Measurements from ENCODE around the gene DLG2. TPM values are rescaled to one million over a fixed set of nuclear protein-coding genes. Genes with fewer than 3 reads are reported as not detected.
A peak's percentile ranks its signal among the peaks of the same experiment; 100 is the strongest.
"Not testable (repeated sequence)": the region's sequence is repeated elsewhere in the genome, so short reads cannot be mapped to it uniquely, and the experiment has no call there.

DLG2 gene
- total RNA-seq, 1 donor from 2014 or later: 0.40 TPM

DNA sequence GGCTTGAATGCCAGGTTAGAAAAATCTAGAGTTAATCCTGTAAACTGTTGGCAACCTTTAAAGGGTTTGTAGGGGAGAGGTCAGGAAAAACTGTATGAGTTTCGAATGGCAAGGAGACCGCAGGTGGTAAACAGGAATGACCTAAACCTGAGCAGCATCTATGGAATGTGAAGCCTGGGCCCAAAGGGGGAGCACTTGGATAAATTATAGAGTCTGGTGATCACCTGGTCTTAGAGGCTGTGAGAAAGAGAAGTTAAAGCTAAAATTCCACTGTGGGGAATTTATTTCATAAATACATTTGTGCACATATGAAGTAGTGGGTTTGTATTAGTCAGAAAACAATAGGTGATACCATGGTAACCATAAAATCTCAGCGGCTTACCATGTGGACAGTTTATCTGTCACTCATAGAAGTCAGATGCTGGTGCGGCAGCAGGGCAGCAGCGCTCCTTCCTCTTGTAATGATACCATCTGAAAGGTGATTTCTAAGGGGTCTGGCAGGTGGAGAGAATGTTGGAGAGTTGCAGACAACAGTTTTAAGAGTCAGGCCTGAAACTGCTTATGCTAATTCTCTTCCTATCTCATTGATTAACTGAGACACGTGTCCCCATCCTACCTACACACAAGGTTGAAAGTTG lies 1236.6 kb downstream of the DLG2 start:
- no peak for DNase-seq (ENCODE audit: low read depth in 2 of 2)

DNA sequence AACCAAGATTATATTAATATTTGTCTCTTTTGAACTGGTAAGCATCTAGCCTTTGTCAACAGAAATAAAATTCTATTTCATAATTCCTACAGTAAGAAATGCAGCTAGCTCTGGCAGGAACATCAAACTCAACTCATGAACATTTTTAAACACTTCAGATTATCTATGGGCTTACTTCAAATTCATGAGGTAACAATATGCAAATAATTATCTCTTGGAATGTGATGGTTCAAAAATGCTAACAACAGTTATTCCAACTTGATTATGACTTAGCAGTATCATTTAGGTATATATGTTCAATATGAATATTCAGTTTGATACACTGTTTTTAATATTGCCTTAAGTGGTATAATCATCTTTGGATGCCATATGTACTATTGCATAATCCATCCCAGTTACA lies 1237.4 kb downstream of the DLG2 start:
- no peak for DNase-seq (ENCODE audit: low read depth in 2 of 2)

DNA sequence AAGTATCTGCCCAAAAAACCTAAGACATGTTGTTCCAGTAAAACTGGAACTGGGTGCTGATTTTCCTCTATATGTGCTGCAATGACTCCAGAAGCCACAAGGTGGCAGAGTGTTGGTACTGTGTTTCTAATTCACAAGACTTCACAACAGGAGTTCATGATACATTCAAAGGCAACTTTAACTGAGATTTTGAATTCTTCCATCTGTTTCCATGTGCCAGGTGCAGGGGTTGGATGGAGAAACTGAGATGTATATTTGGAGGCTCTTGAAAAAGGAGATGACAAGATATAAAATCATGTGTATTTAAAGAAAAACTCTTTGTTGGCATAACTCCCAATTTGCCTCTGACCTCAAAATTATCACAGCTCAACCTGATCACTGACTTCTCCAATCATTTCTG lies 1242.4 kb downstream of the DLG2 start:
- peak; percentile 35 to 53 for DNase-seq (ENCODE audit: low read depth in 2 of 2)

DNA sequence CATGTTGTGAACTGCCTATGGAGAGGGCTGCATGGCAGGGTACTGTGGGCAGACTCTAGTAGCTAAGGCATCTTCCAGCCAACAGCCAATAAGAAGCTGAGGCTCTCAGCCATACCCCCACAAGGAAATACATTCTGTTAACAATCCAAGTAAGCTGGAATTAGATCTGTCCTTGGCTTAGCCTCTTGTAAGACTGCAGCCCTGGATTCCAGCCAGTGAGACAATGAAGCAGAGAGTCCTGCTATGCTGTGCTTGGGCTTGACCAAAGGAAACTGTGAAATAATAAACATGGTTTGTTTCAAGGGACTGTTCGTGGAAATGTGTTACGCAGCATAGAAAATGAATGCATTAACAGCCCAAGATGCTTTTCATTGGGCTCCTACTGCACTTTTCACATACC lies 1243.6 kb downstream of the DLG2 start:
- no peak for DNase-seq (ENCODE audit: low read depth in 2 of 2)

DNA sequence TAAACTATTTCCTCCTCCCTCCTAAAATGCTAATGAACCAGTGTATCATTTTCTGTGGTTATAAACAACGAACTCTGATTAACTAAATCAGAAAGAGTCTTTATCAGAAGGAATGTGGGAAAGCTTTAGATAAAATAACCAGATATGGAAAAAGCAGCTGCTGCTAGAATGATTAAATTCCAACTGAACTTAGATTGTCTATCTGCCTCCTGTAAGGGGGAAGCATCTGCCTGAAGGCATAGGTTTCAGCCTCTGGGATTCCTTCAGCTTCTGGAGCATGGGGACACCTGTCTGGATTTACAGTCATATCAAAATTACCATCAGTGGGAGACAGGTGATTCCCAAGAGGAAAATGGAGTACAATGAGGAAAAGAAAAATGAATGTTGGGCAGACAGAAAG lies 1245.5 kb downstream of the DLG2 start:
- no peak for DNase-seq (ENCODE audit: low read depth in 2 of 2)

DNA sequence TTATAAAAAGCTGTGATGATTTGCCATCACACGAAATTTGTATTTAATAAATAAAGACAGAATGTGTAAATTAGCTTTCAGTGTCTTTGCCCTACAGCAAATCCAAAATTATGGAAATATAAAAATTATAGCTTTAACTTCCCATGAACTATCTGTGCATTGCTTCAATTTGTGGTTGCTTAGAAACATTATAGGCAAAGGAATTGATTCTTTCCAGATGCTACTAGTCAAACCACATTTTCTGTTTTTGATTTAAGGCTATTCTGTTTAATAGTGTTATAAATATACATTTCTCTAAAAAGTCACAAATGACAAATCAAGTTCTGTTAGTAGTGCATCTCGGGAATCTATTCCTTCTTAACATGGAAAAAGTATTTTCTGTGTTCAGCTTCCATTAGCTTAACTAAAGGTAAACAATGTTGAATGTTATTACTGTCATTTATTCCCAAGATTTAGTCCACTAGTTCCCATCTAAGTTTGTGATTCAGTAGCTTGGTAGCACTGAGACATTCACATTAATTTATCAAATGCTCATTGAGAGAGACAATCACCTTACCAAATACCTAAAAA lies 1254.7 kb downstream of the DLG2 start:
- no peak for DNase-seq (ENCODE audit: low read depth in 2 of 2)

DNA sequence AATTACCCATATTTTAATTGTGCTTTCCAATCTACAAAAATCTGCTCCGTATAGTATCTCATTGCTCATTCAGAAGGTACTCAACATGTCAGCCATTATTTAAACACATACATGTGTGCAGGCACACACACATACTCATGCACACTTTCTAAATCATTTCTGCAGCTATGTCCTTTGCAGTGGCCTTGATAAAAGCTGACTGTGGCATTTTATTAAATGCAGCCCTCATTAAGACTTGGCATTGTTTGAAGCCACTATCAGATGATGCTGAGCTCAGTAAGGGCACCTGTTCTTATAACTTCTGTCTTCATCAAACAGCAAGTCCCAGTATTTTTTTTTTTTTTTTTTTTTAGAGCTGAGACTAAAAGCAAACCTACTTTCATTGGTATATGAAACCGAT lies 1269.1 kb downstream of the DLG2 start:
- no peak for DNase-seq (ENCODE audit: low read depth in 2 of 2)

DNA sequence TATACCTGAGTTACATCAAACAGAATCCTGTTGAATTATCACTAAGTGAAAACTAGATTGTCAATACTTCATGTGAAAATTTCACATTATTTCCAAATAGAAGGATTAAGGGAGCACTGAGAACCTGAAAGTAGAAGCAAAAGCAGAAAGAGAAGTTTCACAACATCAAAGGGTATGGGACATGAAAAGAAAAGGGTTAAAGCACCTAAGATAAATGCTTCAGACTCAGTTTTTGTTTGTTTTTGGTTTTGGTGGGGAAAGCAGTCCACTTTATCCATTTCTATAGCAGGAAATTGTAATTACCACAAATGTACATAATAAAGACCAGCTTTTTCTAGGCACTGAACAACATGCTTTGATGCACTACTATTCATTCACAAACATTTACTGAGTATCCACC lies 1271.2 kb downstream of the DLG2 start:
- no peak for DNase-seq (ENCODE audit: low read depth in 2 of 2)

DNA sequence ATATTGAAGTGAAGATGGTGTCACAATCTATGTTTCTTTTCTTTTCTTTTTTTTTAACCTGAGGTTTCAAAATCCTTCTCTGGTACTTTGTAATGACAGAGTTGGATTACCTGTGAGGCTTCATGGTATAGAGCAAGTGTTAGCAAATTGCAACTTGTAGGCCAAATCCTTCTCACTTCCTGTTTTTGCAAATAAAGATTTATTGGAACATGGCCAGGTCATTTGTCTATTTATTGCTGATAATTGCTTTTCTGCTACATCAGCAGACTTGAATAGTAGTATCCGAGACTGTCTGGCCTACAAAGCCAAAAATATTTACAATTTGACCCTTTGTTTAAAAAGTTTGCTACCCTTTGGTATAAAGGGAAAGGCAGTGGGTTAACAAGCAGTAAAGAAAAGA lies 1281.5 kb downstream of the DLG2 start:
- no peak for DNase-seq (ENCODE audit: low read depth in 2 of 2)

DNA sequence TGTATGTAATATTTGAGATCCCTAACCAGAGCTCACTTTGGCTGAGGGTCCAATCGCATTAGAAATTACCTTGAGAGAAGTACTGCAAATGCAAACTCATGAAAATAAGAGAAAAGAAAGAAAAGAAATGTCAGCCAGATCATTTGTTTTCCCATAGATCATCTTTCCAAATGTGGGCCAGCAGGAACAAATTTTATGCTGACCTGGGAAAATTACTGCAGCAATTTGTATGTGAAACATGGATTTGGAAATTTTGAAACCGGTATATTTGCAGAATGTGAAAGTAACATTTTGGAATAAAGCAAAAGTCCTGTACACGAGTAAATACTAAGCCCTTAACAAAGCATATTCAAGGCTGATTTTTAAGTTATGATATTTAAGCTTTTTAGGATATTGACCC lies 1282.1 kb downstream of the DLG2 start:
- DNase-seq (ENCODE audit: low read depth in 2 of 2): no peak

DNA sequence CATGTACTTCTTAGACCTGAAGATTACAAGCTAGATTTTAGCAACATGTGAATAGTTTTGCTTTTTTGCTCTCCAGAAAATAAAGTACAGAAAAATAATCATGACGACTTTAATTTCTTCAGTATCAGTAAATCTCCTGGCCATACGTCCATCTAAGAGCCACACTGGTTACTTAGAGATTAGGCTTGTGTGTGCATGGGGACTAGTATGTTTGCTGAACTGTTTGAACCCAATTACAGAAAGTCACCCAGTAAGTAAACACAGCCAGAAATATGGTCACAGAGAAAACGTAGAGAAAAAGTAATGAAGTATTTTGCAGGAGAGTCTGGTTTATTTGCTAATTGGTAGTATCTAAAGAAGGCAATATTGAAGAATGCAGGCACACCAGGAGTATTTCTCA lies 1287.3 kb downstream of the DLG2 start:
- DNase-seq (ENCODE audit: low read depth in 2 of 2): no peak

DNA sequence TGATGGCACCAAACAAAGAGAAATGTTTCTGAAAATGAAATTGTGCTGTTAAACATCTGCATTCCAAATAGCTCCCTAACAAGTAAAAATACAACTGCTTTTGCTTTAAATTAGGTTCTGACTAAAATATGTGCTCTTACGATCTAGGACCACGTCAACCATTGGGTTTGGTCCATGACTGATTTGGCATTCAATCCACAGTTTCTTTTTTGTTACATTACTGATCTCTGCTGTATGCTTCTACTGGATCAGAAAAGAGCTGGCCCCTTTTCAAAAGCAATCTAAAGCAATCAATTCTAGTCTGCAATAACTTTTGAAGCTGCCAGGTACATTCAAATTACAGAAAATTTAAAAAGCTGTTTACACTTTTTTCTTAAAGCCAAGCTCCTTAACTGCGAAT lies 1293.9 kb downstream of the DLG2 start:
- DNase-seq (ENCODE audit: low read depth in 2 of 2): no peak

DNA sequence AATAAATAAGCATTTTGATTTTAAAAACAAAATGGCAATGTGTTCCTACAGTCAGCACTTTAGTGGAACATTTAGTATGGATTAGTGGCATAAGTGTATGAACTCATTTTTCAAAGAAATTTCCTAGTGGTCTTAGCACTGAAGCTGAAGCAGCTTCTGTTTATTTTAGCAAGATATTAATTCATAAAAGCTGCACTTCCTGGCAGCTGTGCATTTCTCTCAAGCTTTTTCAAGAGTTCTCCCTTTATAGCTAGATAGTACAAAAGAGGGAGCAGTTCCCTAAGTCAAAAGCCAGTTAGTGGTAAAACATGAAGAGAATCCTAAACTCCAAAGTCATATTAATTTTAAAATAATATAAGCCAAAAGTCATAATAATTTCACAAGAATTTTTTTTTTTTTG lies 1304.9 kb downstream of the DLG2 start:
- DNase-seq (ENCODE audit: low read depth in 2 of 2): no peak

DNA sequence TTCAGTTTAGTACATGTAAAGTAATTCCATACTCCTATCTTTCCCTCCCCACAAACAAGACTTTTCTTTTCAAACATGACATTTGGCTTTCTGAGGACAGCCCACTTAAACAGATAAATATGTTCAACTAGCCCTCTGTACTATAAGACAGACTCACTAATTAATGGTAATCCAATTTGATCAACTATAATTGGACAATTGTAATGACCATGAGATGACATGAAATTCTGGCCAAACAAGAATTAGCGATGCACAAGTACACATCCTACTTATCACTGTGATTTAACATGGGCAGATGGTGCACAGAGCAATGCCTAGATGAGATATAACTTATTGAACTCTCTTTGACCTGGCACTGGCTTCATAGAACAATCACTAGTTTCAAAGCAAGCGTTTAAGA lies 1307.3 kb downstream of the DLG2 start:
- no peak for DNase-seq (ENCODE audit: low read depth in 2 of 2)

DNA sequence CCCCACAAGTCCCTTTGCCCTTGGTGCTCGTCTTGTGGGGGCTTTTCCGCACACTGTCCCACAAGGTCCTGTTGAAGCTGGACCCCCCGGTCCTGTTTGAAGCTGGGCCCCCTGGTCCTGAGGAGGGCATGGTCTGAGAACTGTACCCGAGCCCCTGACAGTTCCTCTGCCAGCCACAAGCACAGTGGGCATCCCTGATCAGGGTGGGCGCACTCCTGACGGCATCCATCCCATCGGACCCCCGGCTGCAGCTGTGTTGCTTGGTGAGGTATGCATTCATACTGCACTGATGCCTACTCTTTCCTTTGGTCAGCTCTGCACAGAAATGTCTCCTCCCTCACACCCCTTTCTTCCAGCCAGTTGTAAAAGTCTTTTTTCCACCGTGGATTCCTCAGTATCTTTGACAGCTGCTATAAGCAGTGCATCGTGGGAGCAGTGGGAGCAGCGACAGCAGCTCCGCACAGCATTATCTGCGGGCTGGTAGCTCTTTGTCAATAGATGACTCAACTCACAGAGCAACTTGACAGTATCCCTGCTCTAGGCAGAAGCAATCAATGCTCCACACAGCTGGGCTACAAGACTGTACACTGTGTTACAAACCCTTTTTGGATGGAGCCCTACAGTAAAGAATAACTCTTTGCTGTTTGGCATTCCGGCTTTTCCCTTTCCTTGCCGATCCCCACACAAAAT lies 1310.1 kb downstream of the DLG2 start:
- no peak for DNase-seq (ENCODE audit: low read depth in 2 of 2)

DNA sequence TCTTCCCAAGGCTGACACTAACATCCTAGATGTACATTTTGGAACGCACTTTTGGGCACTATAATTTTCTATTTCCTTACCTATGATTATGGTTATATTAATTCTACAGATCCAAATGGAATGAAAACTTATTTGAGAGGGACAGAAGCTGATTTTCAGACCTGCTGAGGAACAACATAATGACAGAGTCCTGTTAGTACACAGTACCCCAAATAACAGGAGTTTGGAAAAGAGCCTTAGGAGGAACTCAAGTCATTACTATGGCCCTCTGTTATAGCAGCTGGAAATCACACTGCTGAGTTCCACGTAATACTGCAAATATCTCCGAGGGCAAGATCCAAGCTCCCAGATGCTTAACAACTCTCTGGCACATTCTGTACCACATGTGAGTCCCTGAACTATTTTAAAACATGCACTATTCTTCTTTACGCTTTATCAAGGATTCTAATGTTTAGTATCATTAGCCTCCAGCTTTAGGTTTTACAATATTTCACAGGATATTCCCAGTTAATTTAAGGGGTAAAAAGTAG lies 1313.2 kb downstream of the DLG2 start:
- no peak for DNase-seq (ENCODE audit: low read depth in 2 of 2)

DNA sequence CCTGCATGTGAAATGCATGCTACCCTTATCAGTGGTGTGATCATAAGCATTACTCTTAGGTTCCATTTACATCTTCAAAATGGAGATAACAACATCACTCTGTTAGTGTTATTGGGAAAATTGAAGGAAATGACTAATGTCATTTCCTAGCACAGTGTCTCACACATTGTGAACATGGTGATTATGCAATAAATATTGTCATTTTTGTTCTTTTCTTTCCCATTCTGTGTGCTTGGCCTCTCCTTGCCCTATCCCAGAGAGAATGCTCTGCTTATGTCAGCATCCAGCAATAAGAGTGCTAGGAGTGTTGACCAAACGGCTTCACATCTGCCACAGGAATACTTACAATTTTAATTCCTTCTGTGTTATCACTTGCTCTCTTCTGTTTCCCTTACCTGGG lies 1316.9 kb downstream of the DLG2 start:
- peak; percentile 31 to 46 for DNase-seq (ENCODE audit: low read depth in 2 of 2)

DNA sequence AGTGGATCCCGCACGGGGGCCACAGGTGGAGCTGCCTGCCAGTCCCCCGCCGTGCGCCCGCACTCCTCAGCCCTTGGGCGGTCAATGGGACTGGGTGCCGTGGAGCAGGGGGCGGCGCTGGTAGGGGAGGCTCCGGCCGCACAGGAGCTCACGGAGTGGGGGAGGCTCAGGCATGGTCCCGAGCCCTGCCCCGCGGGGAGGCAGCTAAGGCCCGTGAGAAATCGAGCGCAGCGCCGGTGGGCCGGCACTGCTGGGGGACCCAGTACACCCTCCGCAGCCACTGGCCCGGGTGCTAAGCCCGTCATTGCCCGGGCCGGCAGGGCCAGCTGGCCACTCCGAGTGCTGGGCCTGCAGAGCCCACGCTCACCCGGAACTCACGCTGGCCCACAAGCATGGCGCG lies 1318.7 kb downstream of the DLG2 start:
- not testable (repeated sequence) for DNase-seq (ENCODE audit: low read depth in 2 of 2)

DNA sequence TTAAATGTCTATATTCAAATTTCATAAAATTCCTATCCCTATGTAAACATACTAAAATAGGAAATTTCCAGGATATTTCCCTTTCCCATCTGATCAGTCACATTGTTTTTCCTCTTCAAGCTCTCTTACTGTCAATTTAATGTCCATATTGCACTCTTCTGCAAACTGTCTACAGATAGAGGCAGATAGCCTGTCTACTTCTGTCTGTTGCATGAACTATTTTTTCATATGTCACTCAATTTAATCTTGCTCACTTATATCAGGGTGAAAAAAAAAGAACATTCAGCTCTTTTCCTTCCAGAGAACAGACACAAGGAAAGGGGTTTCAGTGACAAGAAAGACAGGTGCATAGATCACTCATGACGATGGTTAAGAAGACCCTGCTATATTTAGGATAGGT lies 1327.1 kb downstream of the DLG2 start:
- no peak for DNase-seq (ENCODE audit: low read depth in 2 of 2)

DNA sequence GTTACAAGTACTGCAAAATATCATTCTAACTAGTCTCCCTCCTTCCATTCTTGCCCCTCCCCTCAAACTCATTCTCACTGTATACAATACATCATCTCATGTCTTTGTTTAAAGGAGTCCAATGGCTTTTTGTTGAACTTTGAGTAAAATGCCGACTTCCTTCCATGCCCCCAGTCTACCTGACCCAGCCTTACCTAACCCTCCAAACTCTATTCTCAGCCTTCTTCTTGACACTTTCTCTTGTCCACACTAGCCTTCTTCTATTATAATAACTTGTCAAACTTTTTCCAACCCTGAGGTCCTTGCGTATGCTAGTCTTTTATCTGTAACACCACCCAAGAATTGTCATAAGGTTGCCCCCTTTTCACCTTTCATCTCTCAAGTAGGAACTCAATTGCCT lies 1329.6 kb downstream of the DLG2 start:
- no peak for DNase-seq (ENCODE audit: low read depth in 2 of 2)

DNA sequence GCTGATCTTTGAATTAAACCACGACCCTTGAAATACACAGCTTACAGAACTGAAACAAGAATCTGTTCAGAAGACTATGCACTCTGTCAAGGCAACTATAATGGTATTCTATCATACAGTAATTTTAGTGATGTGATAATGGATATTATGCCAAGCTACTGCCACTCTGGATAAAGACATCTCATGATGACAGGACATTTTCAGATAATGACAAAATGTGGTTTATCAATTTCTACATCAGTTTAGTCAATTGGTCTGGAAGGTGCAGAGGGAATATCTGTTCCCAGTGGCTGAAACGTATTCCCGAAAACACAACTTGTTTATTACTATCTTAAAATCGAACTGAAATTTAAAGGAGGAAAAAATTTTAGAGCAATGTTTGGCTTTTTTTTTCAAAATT lies 1331.3 kb downstream of the DLG2 start:
- DNase-seq (ENCODE audit: low read depth in 2 of 2): no peak

DNA sequence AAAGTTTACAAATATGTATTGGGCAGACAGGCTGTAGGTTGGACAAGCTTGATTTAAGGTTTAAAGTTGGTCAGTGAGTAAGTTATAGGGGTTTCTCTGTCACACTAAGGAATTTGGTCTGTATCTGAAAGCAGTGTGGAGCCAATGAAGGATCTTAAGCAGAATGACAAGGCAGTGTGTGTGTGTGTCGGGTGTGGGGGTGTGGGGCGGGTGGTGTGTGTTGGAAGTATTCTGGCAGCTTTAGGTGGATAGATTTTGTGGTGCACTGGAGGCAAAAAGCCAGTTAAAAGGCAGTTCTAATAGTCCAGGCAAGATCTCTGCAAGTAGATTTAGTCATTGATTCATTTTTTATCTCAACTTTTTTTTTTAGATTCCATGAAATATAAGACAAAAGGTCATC lies 1334.2 kb downstream of the DLG2 start:
- no peak for DNase-seq (ENCODE audit: low read depth in 2 of 2)

DNA sequence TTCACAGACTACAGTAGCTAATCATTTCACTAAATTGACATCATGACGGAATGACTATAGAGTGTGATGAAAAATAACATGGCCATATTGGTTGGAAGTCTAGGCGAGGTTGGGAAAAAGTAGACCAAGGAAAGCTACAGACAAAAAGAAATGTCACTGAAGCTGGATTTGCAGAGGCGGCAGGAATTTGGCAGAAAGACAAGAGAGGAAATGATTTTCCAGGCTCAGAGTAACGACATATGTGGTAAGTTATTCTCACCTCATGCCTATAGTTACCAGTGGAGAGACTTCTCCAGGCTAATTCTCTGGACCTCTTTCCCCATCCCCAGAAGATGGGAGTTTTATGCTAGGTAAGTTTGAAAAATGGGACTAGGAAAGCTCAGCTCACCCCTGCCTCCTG lies 1335.1 kb downstream of the DLG2 start:
- peak; percentile 29 to 30 for DNase-seq (ENCODE audit: low read depth in 2 of 2)

Measured in lung microvascular endothelial cell (primary cell).